GM18517 (cell line): ENCODE results near the gene ROBO1.
"Not testable (repeated sequence)": the region's sequence is repeated elsewhere in the genome, so short reads cannot be mapped to it uniquely, and the experiment has no call there.

Experiments
- ATAC-seq: cut with Tn5 transposase; IDR thresholded peaks from one replicate; pipeline ENCODE4 v1.9.1; 2021; ENCODE audit warnings: mild to moderate bottlenecking, moderate library complexity; ENCODE audit not compliant: unreplicated experiment

Gene ROBO1

DNA sequence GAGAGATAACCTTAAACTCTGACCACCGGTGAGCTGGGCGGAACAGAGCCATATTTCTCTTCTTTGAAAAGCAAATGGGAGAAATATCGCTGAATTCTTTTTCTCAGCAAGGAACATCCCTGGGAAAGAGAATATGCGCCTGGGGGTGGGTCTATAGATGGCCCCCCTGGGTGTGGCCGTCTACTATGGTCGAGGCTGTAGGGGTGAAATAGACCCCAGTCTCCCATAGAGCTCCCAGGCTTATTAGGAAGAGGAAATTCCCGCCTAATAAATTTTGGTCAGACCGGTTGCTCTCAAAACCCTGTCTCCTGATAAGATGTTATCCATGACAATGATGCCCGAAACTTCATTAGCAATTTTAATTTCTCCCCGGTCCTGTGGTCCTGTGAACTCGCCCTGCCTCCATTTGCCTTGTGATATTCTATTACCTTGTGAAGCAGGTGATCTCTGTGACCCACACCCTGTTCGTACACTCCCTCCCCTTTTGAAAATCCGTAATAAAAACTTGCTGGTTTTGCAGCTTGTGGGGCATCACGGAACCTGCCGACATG, 441.9 kb downstream of the ROBO1 start:
- ATAC-seq = not testable (repeated sequence)

DNA sequence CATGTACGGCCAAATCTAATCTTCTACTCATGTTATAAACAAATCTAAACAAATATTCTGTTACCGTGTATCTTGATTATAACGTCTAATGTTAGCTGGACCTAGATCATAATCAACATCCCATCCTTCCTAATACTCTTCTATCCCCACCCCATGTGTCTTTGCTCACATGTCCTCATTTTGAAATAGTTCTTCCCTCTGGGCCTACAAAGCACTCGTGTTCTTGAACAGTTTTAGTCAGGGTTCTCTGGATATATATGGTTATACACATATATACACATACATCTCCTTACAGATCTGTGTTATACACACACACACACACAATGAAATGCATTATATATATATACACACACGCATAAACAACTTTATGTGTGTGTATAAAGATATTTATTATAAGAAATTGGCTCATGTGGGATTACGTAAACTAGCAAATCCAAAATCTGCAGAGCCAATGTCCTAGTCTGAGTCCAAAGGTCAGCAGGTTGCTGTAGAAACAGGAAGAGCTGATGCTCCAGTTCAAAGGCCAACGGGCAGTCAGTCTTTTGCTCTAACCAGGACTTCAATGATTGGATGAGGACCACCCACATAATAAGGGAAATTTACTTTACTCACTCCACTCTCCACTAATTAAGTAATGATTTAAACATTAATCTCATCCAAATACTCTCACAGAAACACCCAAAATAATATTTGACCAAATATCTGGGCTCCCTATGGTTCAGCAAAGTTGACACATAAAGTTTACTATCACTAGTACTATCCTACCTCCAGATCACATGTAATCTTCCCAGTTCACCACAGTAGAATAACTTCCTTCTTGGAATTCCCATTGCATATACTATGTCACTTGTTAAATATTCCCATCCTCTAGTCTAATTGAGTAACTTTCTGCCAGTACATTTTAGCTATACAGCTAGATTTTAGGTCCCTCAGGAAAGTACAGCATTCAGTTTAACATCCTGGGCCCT, 450.0 kb downstream of the ROBO1 start:
- ATAC-seq = no peak

DNA sequence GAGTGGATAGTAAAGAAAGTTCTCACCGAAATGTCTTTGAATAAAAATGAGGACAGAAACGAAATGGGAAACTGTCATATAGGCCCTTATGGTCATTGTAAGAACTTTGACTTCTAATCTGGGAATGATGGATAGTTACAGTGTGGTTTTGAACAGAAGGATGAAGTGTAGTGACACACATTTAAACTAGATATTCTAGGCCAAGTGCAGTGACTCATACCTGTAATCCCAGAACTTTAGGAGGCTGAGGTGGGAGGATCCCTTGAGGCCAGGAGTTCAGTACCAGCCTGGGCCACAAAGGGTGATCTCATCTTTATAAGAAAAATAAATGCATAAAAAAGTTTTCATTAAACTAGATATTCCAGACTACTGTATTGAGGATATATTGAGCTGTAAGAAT, 452.8 kb downstream of the ROBO1 start:
- no peak for ATAC-seq

DNA sequence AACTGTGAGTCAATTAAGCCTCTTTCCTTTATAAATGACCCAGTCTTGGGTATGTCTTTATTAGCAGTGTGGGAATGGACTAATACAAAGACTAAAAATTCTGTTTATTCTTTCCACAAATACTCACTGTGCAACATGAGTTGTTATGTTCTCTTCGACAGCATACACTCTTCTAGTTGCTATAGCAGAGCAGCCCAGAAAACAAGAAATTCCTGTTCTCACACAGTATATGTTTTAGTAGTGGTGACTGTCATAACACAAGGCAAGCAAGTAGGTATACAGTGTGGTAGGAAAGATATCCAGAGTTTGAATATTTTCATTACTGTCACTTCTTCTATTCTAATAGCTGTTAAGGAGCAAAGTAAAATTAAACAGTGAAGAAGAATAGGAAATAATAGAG, 453.3 kb downstream of the ROBO1 start:
- no peak for ATAC-seq

GRCh38 chr3:79310016-79310415, 457.8 kb downstream of the ROBO1 start:
- no peak for ATAC-seq

- no peak for ATAC-seq
Measured at GRCh38 chr3:79306934-79307570, 460.7 kb downstream of the ROBO1 start.

GRCh38 chr3:79299949-79300635, 467.7 kb downstream of the ROBO1 start:
- not testable (repeated sequence) for ATAC-seq

GRCh38 chr3:79297245-79297960, 470.4 kb downstream of the ROBO1 start:
- no peak for ATAC-seq

DNA sequence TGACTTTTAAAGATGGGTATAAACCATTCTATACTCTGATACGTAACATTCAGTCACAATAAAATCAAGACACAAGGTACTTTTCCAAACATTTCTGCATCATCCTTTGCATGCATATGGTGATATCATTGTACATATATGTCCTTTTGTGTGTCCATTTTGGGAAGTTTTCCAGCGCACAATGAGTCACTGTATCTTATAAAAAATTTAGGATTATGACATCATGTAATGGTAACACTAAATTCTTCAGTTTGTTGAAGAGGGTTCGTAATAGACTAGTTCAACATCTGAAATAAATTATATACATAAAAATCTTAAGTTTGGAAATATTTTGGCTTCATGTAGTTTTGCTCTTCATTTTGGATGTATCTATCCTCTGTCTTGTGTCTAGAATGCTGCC, 480.9 kb downstream of the ROBO1 start:
- ATAC-seq = no peak

DNA sequence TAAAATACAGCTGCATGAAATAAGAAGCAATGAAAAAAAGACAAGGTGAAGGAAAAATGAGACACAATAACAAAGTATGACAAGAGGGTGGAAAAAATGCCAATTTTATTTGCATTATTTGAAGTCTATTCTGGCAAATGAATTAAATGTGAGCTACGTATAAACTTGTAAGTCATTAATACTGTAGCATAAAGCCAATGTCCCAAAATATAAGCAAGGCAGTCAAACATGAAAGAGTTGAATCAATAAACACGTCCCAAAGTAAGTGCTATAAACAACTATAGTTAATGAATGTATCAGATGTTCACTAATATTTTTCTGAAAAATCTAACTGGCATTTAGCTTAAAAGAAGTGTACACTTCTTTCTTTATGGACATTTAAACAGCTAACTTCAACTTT, 481.9 kb downstream of the ROBO1 start:
- ATAC-seq = no peak

DNA sequence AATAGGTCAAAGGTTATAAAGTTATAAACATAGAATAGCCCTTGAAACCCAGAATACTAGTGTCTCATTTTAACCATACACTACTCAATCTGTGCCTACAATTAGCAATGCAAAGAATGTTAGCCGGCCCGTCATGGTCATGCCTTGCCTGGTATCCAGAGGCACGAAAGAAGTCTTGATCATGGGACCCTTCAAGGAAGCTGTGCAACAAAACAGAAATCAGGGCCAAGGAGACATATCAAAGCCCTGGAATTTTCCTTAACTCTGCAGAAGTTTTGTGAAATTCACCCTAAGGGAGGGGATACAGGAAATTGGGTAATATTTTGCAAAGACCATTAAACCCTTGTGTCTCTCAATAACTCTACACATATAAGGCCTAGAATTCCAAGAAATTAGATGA, 482.4 kb downstream of the ROBO1 start:
- no peak for ATAC-seq

- ATAC-seq = no peak
Measured at GRCh38 chr3:79284781-79285180, 483.0 kb downstream of the ROBO1 start.

- ATAC-seq = no peak
Measured at GRCh38 chr3:79278681-79279080, 489.1 kb downstream of the ROBO1 start.

DNA sequence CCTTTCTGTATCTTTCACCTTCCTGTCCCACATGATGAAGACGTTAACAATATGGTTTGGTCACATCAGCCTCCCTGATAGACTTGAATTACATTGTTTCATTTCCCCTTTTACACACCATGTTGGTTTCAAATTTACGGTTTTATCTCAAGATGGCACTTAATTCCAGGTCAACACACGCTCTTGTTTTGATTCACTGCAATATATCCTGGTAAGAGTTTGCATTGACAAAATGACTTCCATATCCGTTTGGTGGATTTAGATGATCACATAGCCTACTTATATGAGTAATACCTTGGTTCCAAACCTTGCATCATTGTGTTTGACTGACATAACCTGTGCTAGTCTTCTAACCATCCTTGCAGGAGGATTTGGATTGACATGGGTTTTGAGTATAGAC, 499.4 kb downstream of the ROBO1 start:
- no peak for ATAC-seq

DNA sequence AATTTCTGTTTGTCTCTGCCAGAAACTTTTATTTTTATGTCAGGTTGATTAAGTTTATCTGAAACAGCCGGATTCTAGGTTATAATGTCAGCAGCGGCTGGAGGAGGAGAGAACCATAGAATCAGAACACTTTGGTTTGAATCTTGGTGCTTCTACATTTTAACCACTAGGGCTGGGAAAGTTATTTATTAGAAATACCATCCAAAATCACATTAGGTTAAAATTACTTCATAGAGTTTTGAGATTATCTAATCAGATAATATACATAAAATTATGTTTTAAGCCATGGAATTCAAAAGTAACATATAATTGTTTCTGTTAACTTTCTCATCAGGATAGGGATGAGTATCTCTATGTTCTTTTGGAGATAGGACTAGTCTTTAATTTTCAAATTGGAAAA, 502.9 kb downstream of the ROBO1 start:
- ATAC-seq = no peak

GRCh38 chr3:79263423-79263822, 504.4 kb downstream of the ROBO1 start:
- no peak for ATAC-seq

DNA sequence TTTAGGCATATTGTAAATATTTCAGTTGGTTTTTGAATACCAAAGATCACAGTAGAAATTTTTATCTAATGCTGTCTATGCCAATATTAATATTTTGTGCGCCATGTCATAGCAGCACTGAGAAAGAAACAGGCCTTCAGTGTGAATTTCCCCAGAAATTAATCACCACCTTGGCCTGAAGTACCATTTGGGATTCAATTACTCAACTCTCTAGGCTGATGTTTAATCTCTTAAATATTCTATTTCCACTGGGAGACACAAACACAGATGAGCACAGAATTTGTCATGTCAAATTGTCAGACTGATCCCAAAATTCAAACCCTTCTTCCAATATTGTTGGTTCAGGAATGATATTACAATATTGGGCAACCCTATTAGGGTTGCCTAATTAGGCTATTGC, 509.3 kb downstream of the ROBO1 start:
- no peak for ATAC-seq

DNA sequence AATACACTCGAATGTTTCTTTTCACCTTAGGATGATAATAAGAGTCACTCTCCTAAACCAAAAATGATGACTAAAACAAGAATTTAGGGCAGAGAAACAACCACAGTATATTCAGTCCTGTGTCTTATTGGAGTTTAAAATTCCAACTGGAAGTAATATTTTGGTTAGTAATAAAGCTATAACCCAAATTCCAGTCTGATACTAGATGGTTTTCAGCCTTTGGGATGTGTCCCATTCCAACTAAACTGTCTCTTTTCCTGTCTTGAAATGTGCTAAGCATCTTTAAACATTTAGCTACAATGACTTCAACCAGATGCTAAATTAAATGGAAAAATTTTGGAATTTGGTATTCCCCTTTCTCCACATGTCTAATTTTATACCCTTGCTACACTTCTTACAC, 510.0 kb downstream of the ROBO1 start:
- no peak for ATAC-seq

- no peak for ATAC-seq
Measured at GRCh38 chr3:79255702-79256101, 512.1 kb downstream of the ROBO1 start.

DNA sequence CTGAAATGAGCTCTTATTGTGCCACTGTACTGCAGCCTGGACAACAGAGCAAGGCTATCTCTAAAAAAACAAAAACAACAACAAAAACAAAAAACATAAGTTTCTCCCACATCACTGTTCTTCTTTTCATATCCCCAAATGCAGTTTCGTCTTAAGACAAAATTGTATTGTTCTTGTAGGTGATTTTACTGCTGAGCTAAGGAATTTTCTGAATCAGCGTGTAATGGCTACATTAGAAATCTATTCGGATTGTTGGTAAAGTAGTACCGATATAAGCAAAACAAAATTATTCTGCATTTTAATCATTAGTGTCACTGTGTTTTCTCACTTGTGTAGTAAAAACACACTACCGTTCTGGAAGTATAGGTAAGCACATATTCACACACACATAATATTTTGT, 512.5 kb downstream of the ROBO1 start:
- no peak for ATAC-seq

GRCh38 chr3:79253704-79254103, 514.1 kb downstream of the ROBO1 start:
- no peak for ATAC-seq
